ENCODE data around the gene RIGI. TPM values are rescaled to one million over a fixed set of nuclear protein-coding genes. Genes with fewer than 3 reads are reported as not detected.
A peak's percentile ranks its signal among the peaks of the same experiment; 100 is the strongest.

The RIGI gene
- total and polyA plus RNA-seq, 2 of the 13 experiments (the other 11 are each of a cell fraction or from before 2014, with no cell fraction given) = 3.0 to 8.2 TPM

- TF ChIP-seq ZNF770 (CRISPR knock-in tag; IDR thresholded peaks at IDR 0.05) (peak; percentile 53; the same call in 1 of the 2 replicates), ARNT (IDR thresholded peaks at IDR 0.05) (no peak), ZSCAN25 (CRISPR knock-in tag; IDR thresholded peaks at IDR 0.05) (no peak), ZNF414 (CRISPR knock-in tag; IDR thresholded peaks at IDR 0.05) (no peak), SRSF4 (IDR thresholded peaks at IDR 0.05; ENCODE audit: low read depth, low read length, poor library complexity, severe bottlenecking) (no peak), TIGD3 (CRISPR knock-in tag; IDR thresholded peaks at IDR 0.05; ENCODE audit: borderline replicate concordance) (no peak), ZIK1 (CRISPR knock-in tag; IDR thresholded peaks at IDR 0.05; ENCODE audit: borderline replicate concordance, low read depth) (no peak), ATF7 (IDR thresholded peaks at IDR 0.05) (no peak), ATF7 (CRISPR knock-in tag; IDR thresholded peaks at IDR 0.05) (no peak), DPF2 (CRISPR knock-in tag; IDR thresholded peaks at IDR 0.05; ENCODE audit: borderline replicate concordance, low read depth) (no peak), TBP (CRISPR knock-in tag; IDR thresholded peaks at IDR 0.05) (no peak), ZNF609 (CRISPR knock-in tag; IDR thresholded peaks at IDR 0.05; ENCODE audit: borderline replicate concordance) (no peak), FOSL1 (CRISPR knock-in tag; IDR thresholded peaks at IDR 0.05; ENCODE audit: borderline replicate concordance) (no peak), GABPA (IDR thresholded peaks at IDR 0.05; ENCODE audit: low read depth, low read length) (no peak), GABPA (CRISPR knock-in tag; IDR thresholded peaks at IDR 0.05; ENCODE audit: low read depth) (no peak; the same call in 1 of the 2 replicates), ZMYM4 (CRISPR knock-in tag; IDR thresholded peaks at IDR 0.05) (peak; percentile 68), FUBP1 (CRISPR knock-in tag; IDR thresholded peaks at IDR 0.05; ENCODE audit: borderline replicate concordance) (no peak), NFE2 (CRISPR knock-in tag; IDR thresholded peaks at IDR 0.05) (no peak)
Measured at GRCh38 chr9:32526041-32526706, at the start of gene RIGI (continued).

Measured in HepG2 (cell line).